Measurements from ENCODE around the gene DNAJC15.
A peak's percentile ranks its signal among the peaks of the same experiment; 100 is the strongest.

DNAJC15 gene

GRCh38 chr13:43005460-43006236 is 17.7 kb upstream of the DNAJC15 start:
- H3K36me3 ChIP-seq (ENCODE audit: insufficient read depth, low read length), result no peaks in the 10 kb centered on the region
- no peaks in the 10 kb centered on the region for H3K27me3 ChIP-seq (ENCODE audit: control insufficient read depth, insufficient read depth, low read length)
- H3K4me1 ChIP-seq (ENCODE audit: control insufficient read depth, insufficient read depth, low read length), result peaks cover 76% of the 10 kb centered on the region
- H3K4me2 ChIP-seq (ENCODE audit: low read length), result peak overlapping the region; percentile 50
- peak overlapping the region; percentile 59 for H3K9ac ChIP-seq (ENCODE audit: low read depth, low read length)
- no peaks in the 10 kb centered on the region for H3K9me3 ChIP-seq (replicated peaks; ENCODE audit: low read length)
- no peak overlapping the region for H3K4me3 ChIP-seq (ENCODE audit: low read length)

GRCh38 chr13:43006893-43007631 is 16.3 kb upstream of the DNAJC15 start:
- H3K36me3 ChIP-seq (ENCODE audit: insufficient read depth, low read length), result no peaks in the 10 kb centered on the region
- no peaks in the 10 kb centered on the region for H3K9me3 ChIP-seq (replicated peaks; ENCODE audit: low read length)
- peak overlapping the region; percentile 45 for H3K9ac ChIP-seq (ENCODE audit: low read depth, low read length)
- peak overlapping the region; percentile 5 for H3K4me3 ChIP-seq (ENCODE audit: low read length)
- no peaks in the 10 kb centered on the region for H3K27me3 ChIP-seq (ENCODE audit: control insufficient read depth, insufficient read depth, low read length)
- peaks cover 66% of the 10 kb centered on the region for H3K4me1 ChIP-seq (ENCODE audit: control insufficient read depth, insufficient read depth, low read length)
- H3K4me2 ChIP-seq (ENCODE audit: low read length), result peak overlapping the region; percentile 32

- Histone ChIP-seq H3K9me3 (replicated peaks; ENCODE audit: low read length) (no peaks in the 10 kb centered on the region), H3K4me2 (ENCODE audit: low read length) (no peak overlapping the region), H3K4me3 (ENCODE audit: low read length) (no peak overlapping the region), H3K36me3 (ENCODE audit: insufficient read depth, low read length) (no peaks in the 10 kb centered on the region), H3K9ac (ENCODE audit: low read depth, low read length) (peak overlapping the region; percentile 37), H3K4me1 (ENCODE audit: control insufficient read depth, insufficient read depth, low read length) (peaks cover 59% of the 10 kb centered on the region), H3K27me3 (ENCODE audit: control insufficient read depth, insufficient read depth, low read length) (no peaks in the 10 kb centered on the region)
Observed at GRCh38 chr13:43008596-43008995, 14.8 kb upstream of the DNAJC15 start.

- no peak overlapping the region for H3K4me2 ChIP-seq (ENCODE audit: low read length)
- no peaks in the 10 kb centered on the region for H3K27me3 ChIP-seq (ENCODE audit: control insufficient read depth, insufficient read depth, low read length)
- no peak overlapping the region for H3K4me3 ChIP-seq (ENCODE audit: low read length)
- H3K4me1 ChIP-seq (ENCODE audit: control insufficient read depth, insufficient read depth, low read length), result peaks cover 53% of the 10 kb centered on the region
- no peaks in the 10 kb centered on the region for H3K36me3 ChIP-seq (ENCODE audit: insufficient read depth, low read length)
- H3K9me3 ChIP-seq (replicated peaks; ENCODE audit: low read length), result no peaks in the 10 kb centered on the region
- no peak overlapping the region for H3K9ac ChIP-seq (ENCODE audit: low read depth, low read length)
Observed at GRCh38 chr13:43009506-43009905, 13.9 kb upstream of the DNAJC15 start.

- Histone ChIP-seq H3K4me3 (ENCODE audit: low read length) (no peak overlapping the region), H3K9ac (ENCODE audit: low read depth, low read length) (no peak overlapping the region), H3K9me3 (replicated peaks; ENCODE audit: low read length) (no peaks in the 10 kb centered on the region), H3K4me1 (ENCODE audit: control insufficient read depth, insufficient read depth, low read length) (peaks cover 7% of the 10 kb centered on the region), H3K36me3 (ENCODE audit: insufficient read depth, low read length) (no peaks in the 10 kb centered on the region), H3K4me2 (ENCODE audit: low read length) (no peak overlapping the region), H3K27me3 (ENCODE audit: control insufficient read depth, insufficient read depth, low read length) (no peaks in the 10 kb centered on the region)
Observed at GRCh38 chr13:43014162-43014561, 9.2 kb upstream of the DNAJC15 start.

- H3K4me2 ChIP-seq (ENCODE audit: low read length), result no peak overlapping the region
- H3K27me3 ChIP-seq (ENCODE audit: control insufficient read depth, insufficient read depth, low read length), result no peaks in the 10 kb centered on the region
- no peaks in the 10 kb centered on the region for H3K9me3 ChIP-seq (replicated peaks; ENCODE audit: low read length)
- no peaks in the 10 kb centered on the region for H3K36me3 ChIP-seq (ENCODE audit: insufficient read depth, low read length)
- H3K4me3 ChIP-seq (ENCODE audit: low read length), result no peak overlapping the region
- no peaks in the 10 kb centered on the region for H3K4me1 ChIP-seq (ENCODE audit: control insufficient read depth, insufficient read depth, low read length)
- no peak overlapping the region for H3K9ac ChIP-seq (ENCODE audit: low read depth, low read length)
Observed at GRCh38 chr13:43016226-43016625, 7.2 kb upstream of the DNAJC15 start.

GRCh38 chr13:43019811-43020210 is 3.6 kb upstream of the DNAJC15 start:
- no peaks in the 10 kb centered on the region for H3K9me3 ChIP-seq (replicated peaks; ENCODE audit: low read length)
- no peak overlapping the region for H3K9ac ChIP-seq (ENCODE audit: low read depth, low read length)

GRCh38 chr13:43020794-43021193 is 2.6 kb upstream of the DNAJC15 start:
- Histone ChIP-seq H3K36me3 (ENCODE audit: insufficient read depth, low read length) (no peaks in the 10 kb centered on the region), H3K9me3 (replicated peaks; ENCODE audit: low read length) (no peaks in the 10 kb centered on the region), H3K4me2 (ENCODE audit: low read length) (no peak overlapping the region), H3K9ac (ENCODE audit: low read depth, low read length) (no peak overlapping the region), H3K4me1 (ENCODE audit: control insufficient read depth, insufficient read depth, low read length) (peaks cover 14% of the 10 kb centered on the region), H3K4me3 (ENCODE audit: low read length) (no peak overlapping the region), H3K27me3 (ENCODE audit: control insufficient read depth, insufficient read depth, low read length) (no peaks in the 10 kb centered on the region)

More at GRCh38 chr13:43019811-43020210, 3.6 kb upstream of the DNAJC15 start:
- H3K27me3 ChIP-seq (ENCODE audit: control insufficient read depth, insufficient read depth, low read length), result no peaks in the 10 kb centered on the region
- no peak overlapping the region for H3K4me3 ChIP-seq (ENCODE audit: low read length)
- H3K4me1 ChIP-seq (ENCODE audit: control insufficient read depth, insufficient read depth, low read length), result peaks cover 11% of the 10 kb centered on the region
- no peak overlapping the region for H3K4me2 ChIP-seq (ENCODE audit: low read length)
- no peaks in the 10 kb centered on the region for H3K36me3 ChIP-seq (ENCODE audit: insufficient read depth, low read length)

GRCh38 chr13:43021926-43022670 is 1.3 kb upstream of the DNAJC15 start:
- Histone ChIP-seq H3K4me2 (ENCODE audit: low read length) (no peak overlapping the region), H3K36me3 (ENCODE audit: insufficient read depth, low read length) (no peaks in the 10 kb centered on the region), H3K4me3 (ENCODE audit: low read length) (no peak overlapping the region), H3K27me3 (ENCODE audit: control insufficient read depth, insufficient read depth, low read length) (no peaks in the 10 kb centered on the region), H3K9ac (ENCODE audit: low read depth, low read length) (no peak overlapping the region), H3K4me1 (ENCODE audit: control insufficient read depth, insufficient read depth, low read length) (peaks cover 14% of the 10 kb centered on the region), H3K9me3 (replicated peaks; ENCODE audit: low read length) (no peaks in the 10 kb centered on the region)

- H3K4me3 ChIP-seq (ENCODE audit: low read length), result peak overlapping the region; percentile 77
- no peaks in the 10 kb centered on the region for H3K36me3 ChIP-seq (ENCODE audit: insufficient read depth, low read length)
- no peaks in the 10 kb centered on the region for H3K9me3 ChIP-seq (replicated peaks; ENCODE audit: low read length)
- H3K9ac ChIP-seq (ENCODE audit: low read depth, low read length), result peak overlapping the region; percentile 85
- peaks cover 14% of the 10 kb centered on the region for H3K4me1 ChIP-seq (ENCODE audit: control insufficient read depth, insufficient read depth, low read length)
- peak overlapping the region; percentile 77 for H3K4me2 ChIP-seq (ENCODE audit: low read length)
- H3K27me3 ChIP-seq (ENCODE audit: control insufficient read depth, insufficient read depth, low read length), result no peaks in the 10 kb centered on the region
Observed at GRCh38 chr13:43022934-43023288, 475 bp upstream of the DNAJC15 start.

- Histone ChIP-seq H3K9ac (ENCODE audit: low read depth, low read length) (no peak overlapping the region), H3K27me3 (ENCODE audit: control insufficient read depth, insufficient read depth, low read length) (no peaks in the 10 kb centered on the region), H3K4me3 (ENCODE audit: low read length) (no peak overlapping the region), H3K4me2 (ENCODE audit: low read length) (peak overlapping the region; percentile 11), H3K4me1 (ENCODE audit: control insufficient read depth, insufficient read depth, low read length) (peaks cover 14% of the 10 kb centered on the region), H3K36me3 (ENCODE audit: insufficient read depth, low read length) (peaks cover 6% of the 10 kb centered on the region), H3K9me3 (replicated peaks; ENCODE audit: low read length) (no peaks in the 10 kb centered on the region)
Observed at GRCh38 chr13:43026262-43026661, 2.9 kb downstream of the DNAJC15 start.

Data from skeletal muscle satellite cell (primary cell).